Naive thymus-derived CD4-positive, alpha-beta T cell (primary cell): ENCODE results near the gene ZPR1. TPM values are rescaled to one million over a fixed set of nuclear protein-coding genes. Genes with fewer than 3 reads are reported as not detected.

Experiments
- ATAC-seq: fragments of 150-1000 bp; cut with Tn5 transposase; 2 replicates; pipeline ENCODE4 v1.10.0; 2021; ENCODE audit warnings: mild to moderate bottlenecking, moderate library complexity
- CTCF ChIA-PET: fragments of 350-600 bp; sonication (Branson Sonifier 250); formaldehyde crosslinking; loops from one replicate; lab custom pipeline; 2021; ENCODE audit warnings: antibody characterized with exemption; lab: Charles Lee
- POLR2A ChIA-PET: fragments of 350-600 bp; sonication (Branson Sonifier 250); formaldehyde crosslinking; loops from one replicate; lab custom pipeline; 2021; ENCODE audit warnings: antibody characterized with exemption, inconsistent platforms; lab: Charles Lee
- DNase-seq, 9 donors: peaks; one replicate each; pipeline versions ENCODE4 v3.0.0 to v3.0.0-alpha.2; 2020 to 2022; ENCODE audit warnings: mixed read lengths in 1 of 9
- H3K27ac ChIP-seq: one replicate; pipeline ENCODE4 v1.7.0; 2013; ENCODE audit warnings: mild to moderate bottlenecking, low read depth, low read length, moderate library complexity
- H3K27me3 ChIP-seq, 2 donors: one replicate each; pipeline ENCODE4 v1.7.0; 2013; ENCODE audit warnings: low read length in 2 of 2, mild to moderate bottlenecking in 2 of 2, moderate library complexity in 2 of 2; ENCODE audit not compliant: control insufficient read depth in 2 of 2, insufficient read depth in 2 of 2
- H3K36me3 ChIP-seq, 3 experiments: 1 replicate in 2 of 3; 2 replicates in 1 of 3; pipeline ENCODE4 v1.7.0; 2013; ENCODE audit warnings: low read length in 3 of 3, mild to moderate bottlenecking in 3 of 3, moderate library complexity in 1 of 3; ENCODE audit not compliant: insufficient read depth in 3 of 3, control insufficient read depth in 2 of 3
- H3K4me1 ChIP-seq, 2 donors: one replicate each; pipeline ENCODE4 v1.7.0; 2013; ENCODE audit warnings: low read length in 2 of 2, mild to moderate bottlenecking in 2 of 2, moderate library complexity in 1 of 2; ENCODE audit not compliant: control insufficient read depth in 2 of 2, insufficient read depth in 2 of 2
- H3K4me3 ChIP-seq: 2 replicates; pipeline ENCODE4 v1.7.0; 2013; ENCODE audit warnings: mild to moderate bottlenecking, low read length
- H3K9me3 ChIP-seq, 3 experiments: 1 replicate in 2 of 3; 2 replicates in 1 of 3; pipeline ENCODE4 v1.7.0; 2013; ENCODE audit warnings: low read length in 3 of 3; ENCODE audit not compliant: control insufficient read depth in 2 of 3
- H3K27ac Mint-ChIP-seq, 9 donors: one replicate each; pipeline ENCODE4 v1.8.0; 2020 to 2022; ENCODE audit warnings: mixed read lengths in 9 of 9, mild to moderate bottlenecking in 8 of 9, moderate library complexity in 5 of 9, inconsistent platforms in 2 of 9
- H3K27me3 Mint-ChIP-seq, 5 donors: one replicate each; pipeline ENCODE4 v1.8.0; 2021 to 2022; ENCODE audit warnings: mixed read lengths in 5 of 5, mild to moderate bottlenecking in 1 of 5
- H3K36me3 Mint-ChIP-seq, 5 donors: one replicate each; pipeline ENCODE4 v1.8.0; 2020 to 2022; ENCODE audit warnings: mixed read lengths in 5 of 5, mild to moderate bottlenecking in 3 of 5, inconsistent platforms in 1 of 5
- H3K4me1 Mint-ChIP-seq, 7 donors: one replicate each; pipeline ENCODE4 v1.8.0; 2020 to 2022; ENCODE audit warnings: mixed read lengths in 7 of 7, mild to moderate bottlenecking in 3 of 7, inconsistent platforms in 1 of 7
- H3K4me3 Mint-ChIP-seq, 10 donors: one replicate each; pipeline ENCODE4 v1.8.0; 2020 to 2022; ENCODE audit warnings: mild to moderate bottlenecking in 10 of 10, mixed read lengths in 10 of 10, moderate library complexity in 6 of 10, inconsistent platforms in 2 of 10
- H3K9me3 Mint-ChIP-seq, 11 donors: one replicate each; pipeline ENCODE4 v1.8.0; 2020 to 2022; ENCODE audit warnings: mixed read lengths in 11 of 11, mild to moderate bottlenecking in 4 of 11, inconsistent platforms in 1 of 11, moderate library complexity in 1 of 11
- intact Hi-C, 2 donors: fragments of 100-400 bp; cut with micrococcal nuclease; formaldehyde crosslinking; loops; one replicate each; pipeline ENCODE4 v1.15.1; 2023
- polyA plus RNA-seq, 2 donors: library from polyadenylated mRNA; unstranded; fragments of 300-500 nt; fragmentation: Illumina TruSeq; gene quantifications; one replicate each; pipeline ENCODE4 v1.2.3, GENCODE V29; 2021
- total RNA-seq, 6 experiments: library from RNA in 5 of 6; stranded (reverse) in 5 of 6; gene quantifications; 1 replicate in 5 of 6; 2 replicates in 1 of 6; pipeline ENCODE4 v1.2.3 and lab custom pipeline; 2021 to 2026

ZPR1 gene
- total and polyA plus RNA-seq, 7 experiments from 2014 or later: 30.9 to 117 (median 65.9) TPM

GRCh38 chr11:116833816-116834534 is 46.2 kb upstream of the ZPR1 start:
- Mint-ChIP-seq H3K9me3 (no peaks in the 10 kb centered on the region), H3K4me3 (peak overlapping the region in 6 of 10 donors; percentile 3 to 55 (median 43)), H3K27me3 (peaks cover 0 to 4% (median 0%) of the 10 kb centered on the region in 5 donors), H3K27ac (no peak overlapping the region), H3K36me3 (no peaks in the 10 kb centered on the region), H3K4me1 (peaks cover 4 to 17% (median 14%) of the 10 kb centered on the region in 7 donors)
- ATAC-seq: no peak
- Histone ChIP-seq H3K27ac (no peak overlapping the region), H3K9me3 (no peaks in the 10 kb centered on the region), H3K36me3 (no peaks in the 10 kb centered on the region), H3K4me3 (no peak overlapping the region), H3K27me3 (no peaks in the 10 kb centered on the region), H3K4me1 (peaks cover 4 to 9% of the 10 kb centered on the region in 2 donors)
- POLR2A ChIA-PET: interaction anchor here (0.6 to 1.0 kb wide), 2 partner anchors 9 to 19 kb away, joined by 3 read pairs; no protein-coding TSS in a partner anchor
- no peak for DNase-seq
- intact Hi-C loops: no loop called here
- CTCF ChIA-PET: no interaction called here

GRCh38 chr11:116833491-116833815 is 45.6 kb upstream of the ZPR1 start:
- intact Hi-C loops: no loop called here
- Histone ChIP-seq H3K9me3 (no peaks in the 10 kb centered on the region), H3K4me3 (no peak overlapping the region), H3K4me1 (peaks cover 4 to 9% of the 10 kb centered on the region in 2 donors), H3K27ac (no peak overlapping the region), H3K36me3 (no peaks in the 10 kb centered on the region), H3K27me3 (no peaks in the 10 kb centered on the region)
- Mint-ChIP-seq H3K36me3 (no peaks in the 10 kb centered on the region), H3K27me3 (peaks cover 0 to 4% (median 0%) of the 10 kb centered on the region in 5 donors), H3K9me3 (no peaks in the 10 kb centered on the region), H3K4me1 (peaks cover 4 to 17% (median 12%) of the 10 kb centered on the region in 7 donors), H3K4me3 (no peak overlapping the region), H3K27ac (peak overlapping the region in 1 of 9 donors; percentile 42)
- ATAC-seq (no peak), DNase-seq (no peak)
- ChIA-PET POLR2A (interaction anchor here (0.6 to 1.0 kb wide), 3 partner anchors 10 to 465 kb away, joined by 3 read pairs; no protein-coding TSS in a partner anchor), CTCF (no interaction called here)

GRCh38 chr11:116832350-116833290 is 44.8 kb upstream of the ZPR1 start:
- peaks cover 0 to 4% (median 0%) of the 10 kb centered on the region in 5 donors for H3K27me3 Mint-ChIP-seq
- CTCF ChIA-PET: no interaction called here

DNA sequence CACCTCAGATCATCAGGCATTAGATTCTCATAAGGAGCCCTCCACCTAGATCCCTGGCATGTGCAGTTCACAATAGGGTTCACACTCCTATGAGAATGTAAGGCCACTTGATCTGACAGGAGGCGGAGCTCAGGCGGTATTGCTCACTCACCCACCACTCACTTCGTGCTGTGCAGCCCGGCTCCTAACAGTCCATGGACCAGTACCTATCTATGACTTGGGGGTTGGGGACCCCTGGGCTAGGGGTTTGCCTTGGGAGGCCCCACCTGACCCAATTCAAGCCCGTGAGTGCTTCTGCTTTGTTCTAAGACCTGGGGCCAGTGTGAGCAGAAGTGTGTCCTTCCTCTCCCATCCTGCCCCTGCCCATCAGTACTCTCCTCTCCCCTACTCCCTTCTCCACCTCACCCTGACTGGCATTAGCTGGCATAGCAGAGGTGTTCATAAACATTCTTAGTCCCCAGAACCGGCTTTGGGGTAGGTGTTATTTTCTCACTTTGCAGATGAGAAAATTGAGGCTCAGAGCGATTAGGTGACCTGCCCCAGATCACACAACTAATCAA is 44.0 kb upstream of the ZPR1 start:
- Histone ChIP-seq H3K36me3 (no peaks in the 10 kb centered on the region), H3K4me3 (no peak overlapping the region), H3K4me1 (peaks cover 4 to 9% of the 10 kb centered on the region in 2 donors), H3K9me3 (no peaks in the 10 kb centered on the region), H3K27ac (no peak overlapping the region), H3K27me3 (no peaks in the 10 kb centered on the region)
- peaks cover 0 to 4% (median 0%) of the 10 kb centered on the region in 5 donors for H3K27me3 Mint-ChIP-seq
- ChIA-PET POLR2A (no interaction called here), CTCF (interaction anchor here (1.7 kb wide), 1 partner anchor 10 kb away, joined by 4 read pairs; no protein-coding TSS in a partner anchor)
- H3K4me3 Mint-ChIP-seq: no peak overlapping the region
- H3K9me3 Mint-ChIP-seq: no peaks in the 10 kb centered on the region
- H3K4me1 Mint-ChIP-seq: peaks cover 4 to 17% (median 9%) of the 10 kb centered on the region in 7 donors
- DNase-seq (no peak), ATAC-seq (no peak)
- intact Hi-C loops: no loop called here
- H3K36me3 Mint-ChIP-seq: no peaks in the 10 kb centered on the region
- H3K27ac Mint-ChIP-seq: no peak overlapping the region

More at GRCh38 chr11:116832350-116833290, 44.8 kb upstream of the ZPR1 start:
- DNase-seq: no peak
- H3K4me1 Mint-ChIP-seq: peaks cover 4 to 17% (median 9%) of the 10 kb centered on the region in 7 donors
- H3K9me3 Mint-ChIP-seq: no peaks in the 10 kb centered on the region
- H3K4me3 Mint-ChIP-seq: no peak overlapping the region
- peak overlapping the region in 1 of 9 donors; percentile 42 for H3K27ac Mint-ChIP-seq
- no peaks in the 10 kb centered on the region for H3K36me3 Mint-ChIP-seq
- Histone ChIP-seq H3K36me3 (no peaks in the 10 kb centered on the region), H3K27me3 (no peaks in the 10 kb centered on the region), H3K9me3 (no peaks in the 10 kb centered on the region), H3K4me3 (no peak overlapping the region), H3K27ac (no peak overlapping the region), H3K4me1 (peaks cover 4 to 9% of the 10 kb centered on the region in 2 donors)
- ATAC-seq: no peak
- intact Hi-C loops: no loop called here
- POLR2A ChIA-PET: interaction anchor here (0.6 to 1.0 kb wide), 2 partner anchors 10 to 466 kb away, joined by 3 read pairs; no protein-coding TSS in a partner anchor

DNA sequence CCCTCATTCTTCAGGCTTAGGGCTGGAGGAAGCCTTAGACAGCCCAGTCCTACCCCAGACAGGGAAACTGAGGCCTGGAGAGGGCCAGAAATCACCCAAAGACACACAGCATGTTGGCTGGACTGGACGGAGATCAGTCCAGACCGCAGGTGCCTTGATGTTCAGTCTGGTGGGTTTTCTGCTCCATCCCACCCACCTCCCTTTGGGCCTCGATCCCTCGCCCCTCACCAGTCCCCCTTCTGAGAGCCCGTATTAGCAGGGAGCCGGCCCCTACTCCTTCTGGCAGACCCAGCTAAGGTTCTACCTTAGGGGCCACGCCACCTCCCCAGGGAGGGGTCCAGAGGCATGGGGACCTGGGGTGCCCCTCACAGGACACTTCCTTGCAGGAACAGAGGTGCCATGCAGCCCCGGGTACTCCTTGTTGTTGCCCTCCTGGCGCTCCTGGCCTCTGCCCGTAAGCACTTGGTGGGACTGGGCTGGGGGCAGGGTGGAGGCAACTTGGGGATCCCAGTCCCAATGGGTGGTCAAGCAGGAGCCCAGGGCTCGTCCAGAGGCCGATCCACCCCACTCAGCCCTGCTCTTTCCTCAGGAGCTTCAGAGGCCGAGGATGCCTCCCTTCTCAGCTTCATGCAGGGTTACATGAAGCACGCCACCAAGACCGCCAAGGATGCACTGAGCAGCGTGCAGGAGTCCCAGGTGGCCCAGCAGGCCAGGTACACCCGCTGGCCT is 42.5 kb upstream of the ZPR1 start:
- Histone ChIP-seq H3K4me1 (peaks cover 0 to 3% of the 10 kb centered on the region in 2 donors), H3K9me3 (no peaks in the 10 kb centered on the region), H3K4me3 (no peak overlapping the region), H3K27ac (no peak overlapping the region), H3K36me3 (no peaks in the 10 kb centered on the region), H3K27me3 (no peaks in the 10 kb centered on the region)
- ATAC-seq (no peak), DNase-seq (no peak)
- H3K9me3 Mint-ChIP-seq: no peaks in the 10 kb centered on the region
- intact Hi-C loops: no loop called here
- ChIA-PET CTCF (interaction anchor here (0.6 to 1.7 kb wide), 2 partner anchors 9 to 49 kb away, joined by 3 to 4 read pairs; no protein-coding TSS in a partner anchor), POLR2A (no interaction called here)
- no peak overlapping the region for H3K27ac Mint-ChIP-seq
- peaks cover under 1 to 8% (median 7%) of the 10 kb centered on the region in 7 donors for H3K4me1 Mint-ChIP-seq
- no peak overlapping the region for H3K4me3 Mint-ChIP-seq
- peaks cover 0 to 4% (median 0%) of the 10 kb centered on the region in 5 donors for H3K27me3 Mint-ChIP-seq
- no peaks in the 10 kb centered on the region for H3K36me3 Mint-ChIP-seq
